ENCODE data around the gene TRPM8.

TRPM8 gene

GRCh38 chr2:234003972-234004617, 86.9 kb downstream of the TRPM8 start:
- no peak for TF ChIP-seq CTCF (IDR thresholded peaks at IDR 0.05; ENCODE audit: extremely low read depth, missing control alignments)
- no peak for DNase-seq (ENCODE audit: low spot score)

DNA sequence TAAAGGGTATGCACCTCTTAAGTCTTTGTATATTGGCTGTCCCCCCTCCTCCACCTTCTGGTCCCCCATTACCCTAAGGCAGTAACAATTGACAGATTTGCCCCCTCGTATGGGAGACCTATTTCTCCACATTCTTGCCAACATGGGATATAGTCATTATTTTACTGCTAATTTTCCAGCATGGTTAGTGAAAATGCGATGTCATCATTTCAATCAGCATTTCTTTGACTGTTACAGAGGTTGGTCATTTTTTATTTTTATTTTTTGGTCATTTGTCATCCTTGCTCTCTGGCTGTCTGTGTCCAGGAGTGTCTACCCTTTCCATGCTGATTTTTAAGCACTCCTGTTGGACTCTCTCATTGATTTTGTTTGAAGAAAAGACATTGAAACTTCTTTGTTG, 88.0 kb downstream of the TRPM8 start:
- DNase-seq (ENCODE audit: low spot score), result no peak
- TF ChIP-seq CTCF (IDR thresholded peaks at IDR 0.05; ENCODE audit: extremely low read depth, missing control alignments), result no peak

GRCh38 chr2:234006501-234006900, 89.3 kb downstream of the TRPM8 start:
- TF ChIP-seq CTCF (IDR thresholded peaks at IDR 0.05; ENCODE audit: extremely low read depth, missing control alignments), result no peak
- DNase-seq (ENCODE audit: low spot score), result no peak

GRCh38 chr2:234014427-234014826, 97.3 kb downstream of the TRPM8 start:
- DNase-seq (ENCODE audit: low spot score), result no peak
- TF ChIP-seq CTCF (IDR thresholded peaks at IDR 0.05; ENCODE audit: extremely low read depth, missing control alignments), result no peak

DNA sequence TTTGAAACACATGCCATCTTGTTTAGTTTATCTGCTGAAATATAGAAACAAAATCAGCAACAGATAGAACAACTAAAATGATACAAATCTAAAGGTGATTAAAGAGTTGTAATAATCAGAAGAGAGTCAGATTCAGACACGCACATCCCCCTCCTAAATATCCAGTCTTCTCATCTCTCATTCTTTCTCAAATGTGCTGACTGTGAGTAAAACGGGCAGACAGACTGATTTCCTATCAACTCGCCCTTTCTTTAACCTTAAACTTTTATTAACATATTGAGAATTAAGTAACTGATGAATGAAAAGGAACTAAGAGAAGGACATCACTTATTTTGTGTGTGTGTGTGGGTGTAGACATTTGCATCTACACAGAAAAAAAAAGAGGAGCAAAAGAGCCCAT, 98.7 kb downstream of the TRPM8 start:
- no peak for TF ChIP-seq CTCF (IDR thresholded peaks at IDR 0.05; ENCODE audit: extremely low read depth, missing control alignments)

DNA sequence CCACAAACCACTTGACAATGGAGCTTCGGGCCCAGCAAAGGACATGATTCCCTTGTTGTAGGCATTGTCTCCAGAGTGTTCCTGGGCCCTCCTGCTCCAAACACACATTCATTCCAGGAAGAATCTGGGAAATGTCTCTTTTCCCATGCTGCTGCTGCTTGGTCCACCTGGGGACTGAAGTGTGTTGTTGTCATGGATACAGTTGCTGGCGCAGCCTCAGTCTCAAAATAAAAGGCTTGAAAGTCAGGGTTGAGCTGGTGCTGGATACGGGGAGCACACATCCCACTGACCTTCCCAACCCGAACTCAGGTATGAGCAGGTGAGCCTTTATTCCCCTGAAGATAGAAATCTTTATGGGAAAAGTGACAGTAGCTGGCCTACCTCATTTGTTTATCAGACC, 102.7 kb downstream of the TRPM8 start:
- no peak for TF ChIP-seq CTCF (IDR thresholded peaks at IDR 0.05; ENCODE audit: extremely low read depth, missing control alignments)
- no peak for DNase-seq (ENCODE audit: low spot score)

More for the DNA sequence above, 98.7 kb downstream of the TRPM8 start:
- no peak for DNase-seq (ENCODE audit: low spot score)

DNA sequence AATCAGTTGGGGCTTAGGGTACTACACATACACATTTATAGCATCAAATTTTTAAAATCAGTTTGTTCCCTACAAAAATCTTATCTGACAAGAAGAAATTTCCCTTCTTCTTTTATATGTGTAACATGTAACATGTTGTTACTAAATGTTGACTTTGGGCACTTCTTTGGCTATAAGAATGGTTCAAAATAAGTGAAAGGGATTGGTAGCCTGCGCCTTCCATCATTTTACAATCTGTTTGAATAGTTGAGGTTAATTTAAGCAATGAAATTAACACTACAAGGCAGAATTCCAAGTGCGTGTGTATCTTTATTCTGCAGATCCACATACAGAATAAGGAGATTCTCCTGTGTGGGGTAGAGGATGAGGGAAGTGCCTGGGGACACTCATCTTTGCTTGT, 103.2 kb downstream of the TRPM8 start:
- no peak for TF ChIP-seq CTCF (IDR thresholded peaks at IDR 0.05; ENCODE audit: extremely low read depth, missing control alignments)
- no peak for DNase-seq (ENCODE audit: low spot score)
